Effector memory CD8-positive, alpha-beta T cell (primary cell): ENCODE results near the gene ZNF618.

Experiments used
- ATAC-seq: fragments of 150-1000 bp; cut with Tn5 transposase; replicated peaks from 2 replicates; pipeline ENCODE4 v1.10.0; 2021; ENCODE audit warnings: mild to moderate bottlenecking, moderate library complexity
- DNase-seq, 3 experiments: peaks; one replicate each; pipeline ENCODE4 v3.0.0; 2021
- H3K27ac Mint-ChIP-seq, 2 donors: one replicate each; pipeline ENCODE4 v1.8.0; 2022; ENCODE audit warnings: mild to moderate bottlenecking in 2 of 2, mixed read lengths in 2 of 2, moderate library complexity in 2 of 2
- H3K27me3 Mint-ChIP-seq, 2 donors: one replicate each; pipeline ENCODE4 v1.8.0; 2022; ENCODE audit warnings: mixed read lengths in 2 of 2
- H3K36me3 Mint-ChIP-seq: one replicate; pipeline ENCODE4 v1.8.0; 2022; ENCODE audit warnings: mild to moderate bottlenecking, moderate library complexity, mixed read lengths; ENCODE audit not compliant: insufficient read depth
- H3K4me1 Mint-ChIP-seq, 2 donors: one replicate each; pipeline ENCODE4 v1.8.0; 2022; ENCODE audit warnings: low read depth in 2 of 2, mixed read lengths in 2 of 2
- H3K4me3 Mint-ChIP-seq, 2 donors: one replicate each; pipeline ENCODE4 v1.8.0; 2022; ENCODE audit warnings: mild to moderate bottlenecking in 2 of 2, mixed read lengths in 2 of 2, moderate library complexity in 2 of 2
- H3K9me3 Mint-ChIP-seq, 2 donors: one replicate each; pipeline ENCODE4 v1.8.0; 2022; ENCODE audit warnings: mixed read lengths in 2 of 2

Gene ZNF618

GRCh38 chr9:114021578-114021977, 145.5 kb downstream of the ZNF618 start:
- DNase-seq (no peak), ATAC-seq (no peak)
- Mint-ChIP-seq H3K9me3 (peaks cover 6 to 22% of the 10 kb centered on the region in 2 donors), H3K27me3 (peaks cover 8 to 15% of the 10 kb centered on the region in 2 donors), H3K4me1 (peaks cover 0 to 2% of the 10 kb centered on the region in 2 donors), H3K4me3 (no peak overlapping the region), H3K27ac (no peak overlapping the region), H3K36me3 (no peaks in the 10 kb centered on the region)

GRCh38 chr9:114023961-114024360, 147.9 kb downstream of the ZNF618 start:
- Mint-ChIP-seq H3K4me3 (no peak overlapping the region), H3K27ac (no peak overlapping the region), H3K27me3 (peaks cover 8 to 15% of the 10 kb centered on the region in 2 donors), H3K36me3 (no peaks in the 10 kb centered on the region), H3K4me1 (no peaks in the 10 kb centered on the region), H3K9me3 (peaks cover 6 to 22% of the 10 kb centered on the region in 2 donors)
- no peak for DNase-seq
- no peak for ATAC-seq

GRCh38 chr9:114025196-114025753, 149.2 kb downstream of the ZNF618 start:
- peaks cover 6 to 22% of the 10 kb centered on the region in 2 donors for H3K9me3 Mint-ChIP-seq
- peaks cover 8 to 15% of the 10 kb centered on the region in 2 donors for H3K27me3 Mint-ChIP-seq
- H3K4me3 Mint-ChIP-seq: no peak overlapping the region
- no peak for DNase-seq
- H3K4me1 Mint-ChIP-seq: no peaks in the 10 kb centered on the region
- ATAC-seq: no peak
- no peak overlapping the region for H3K27ac Mint-ChIP-seq
- H3K36me3 Mint-ChIP-seq: no peaks in the 10 kb centered on the region

GRCh38 chr9:114025760-114026159, 149.7 kb downstream of the ZNF618 start:
- H3K27me3 Mint-ChIP-seq: peaks cover 8 to 15% of the 10 kb centered on the region in 2 donors
- DNase-seq (no peak), ATAC-seq (no peak)
- no peaks in the 10 kb centered on the region for H3K4me1 Mint-ChIP-seq
- peaks cover 6 to 22% of the 10 kb centered on the region in 2 donors for H3K9me3 Mint-ChIP-seq
- no peak overlapping the region for H3K4me3 Mint-ChIP-seq
- no peak overlapping the region for H3K27ac Mint-ChIP-seq
- H3K36me3 Mint-ChIP-seq: no peaks in the 10 kb centered on the region

- no peaks in the 10 kb centered on the region for H3K4me1 Mint-ChIP-seq
- peaks cover 6 to 22% of the 10 kb centered on the region in 2 donors for H3K9me3 Mint-ChIP-seq
- ATAC-seq (no peak), DNase-seq (no peak)
- no peak overlapping the region for H3K27ac Mint-ChIP-seq
- no peak overlapping the region for H3K4me3 Mint-ChIP-seq
- no peaks in the 10 kb centered on the region for H3K36me3 Mint-ChIP-seq
- H3K27me3 Mint-ChIP-seq: peaks cover 8 to 15% of the 10 kb centered on the region in 2 donors
Measured at GRCh38 chr9:114026335-114026734, 150.2 kb downstream of the ZNF618 start.

GRCh38 chr9:114027159-114027862, 151.2 kb downstream of the ZNF618 start:
- no peaks in the 10 kb centered on the region for H3K36me3 Mint-ChIP-seq
- no peak for ATAC-seq
- no peak for DNase-seq
- no peaks in the 10 kb centered on the region for H3K4me1 Mint-ChIP-seq
- H3K27ac Mint-ChIP-seq: no peak overlapping the region
- no peak overlapping the region for H3K4me3 Mint-ChIP-seq
- peaks cover 6 to 22% of the 10 kb centered on the region in 2 donors for H3K9me3 Mint-ChIP-seq
- peaks cover 8 to 15% of the 10 kb centered on the region in 2 donors for H3K27me3 Mint-ChIP-seq

- ATAC-seq (no peak), DNase-seq (no peak)
- peaks cover 6 to 17% of the 10 kb centered on the region in 2 donors for H3K9me3 Mint-ChIP-seq
- no peak overlapping the region for H3K4me3 Mint-ChIP-seq
- H3K4me1 Mint-ChIP-seq: no peaks in the 10 kb centered on the region
- H3K27ac Mint-ChIP-seq: no peak overlapping the region
- H3K27me3 Mint-ChIP-seq: peaks cover 8 to 15% of the 10 kb centered on the region in 2 donors
- H3K36me3 Mint-ChIP-seq: no peaks in the 10 kb centered on the region
Measured at GRCh38 chr9:114027863-114028465, 151.9 kb downstream of the ZNF618 start.

- Mint-ChIP-seq H3K9me3 (peaks cover 6 to 12% of the 10 kb centered on the region in 2 donors), H3K27ac (no peak overlapping the region), H3K27me3 (peaks cover 8 to 15% of the 10 kb centered on the region in 2 donors), H3K36me3 (no peaks in the 10 kb centered on the region), H3K4me3 (no peak overlapping the region), H3K4me1 (no peaks in the 10 kb centered on the region)
- DNase-seq (no peak), ATAC-seq (no peak)
Measured at GRCh38 chr9:114028646-114029045, 152.5 kb downstream of the ZNF618 start.

GRCh38 chr9:114029311-114030170, 153.4 kb downstream of the ZNF618 start:
- Mint-ChIP-seq H3K4me1 (no peaks in the 10 kb centered on the region), H3K27me3 (peaks cover 8 to 15% of the 10 kb centered on the region in 2 donors), H3K4me3 (no peak overlapping the region), H3K27ac (no peak overlapping the region), H3K36me3 (no peaks in the 10 kb centered on the region), H3K9me3 (peaks cover 3 to 5% of the 10 kb centered on the region in 2 donors)
- ATAC-seq (no peak), DNase-seq (no peak)

- Mint-ChIP-seq H3K4me1 (no peaks in the 10 kb centered on the region), H3K27me3 (peaks cover 8 to 10% of the 10 kb centered on the region in 2 donors), H3K36me3 (no peaks in the 10 kb centered on the region), H3K4me3 (no peak overlapping the region), H3K9me3 (peaks cover 0 to under 1% of the 10 kb centered on the region in 2 donors), H3K27ac (no peak overlapping the region)
- DNase-seq (no peak), ATAC-seq (no peak)
Measured at GRCh38 chr9:114030364-114030763, 154.3 kb downstream of the ZNF618 start.

- Mint-ChIP-seq H3K4me3 (no peak overlapping the region), H3K36me3 (no peaks in the 10 kb centered on the region), H3K4me1 (no peaks in the 10 kb centered on the region), H3K27ac (no peak overlapping the region), H3K27me3 (peaks cover 2% of the 10 kb centered on the region in 2 donors), H3K9me3 (no peaks in the 10 kb centered on the region)
- ATAC-seq (no peak), DNase-seq (no peak)
Measured at GRCh38 chr9:114031037-114031630, 155.0 kb downstream of the ZNF618 start.

GRCh38 chr9:114031948-114032840, 156.1 kb downstream of the ZNF618 start:
- DNase-seq: no peak
- H3K4me3 Mint-ChIP-seq: no peak overlapping the region
- no peak overlapping the region for H3K27ac Mint-ChIP-seq
- H3K36me3 Mint-ChIP-seq: no peaks in the 10 kb centered on the region
- H3K27me3 Mint-ChIP-seq: no peaks in the 10 kb centered on the region
- no peak for ATAC-seq
- H3K9me3 Mint-ChIP-seq: no peaks in the 10 kb centered on the region
- H3K4me1 Mint-ChIP-seq: no peaks in the 10 kb centered on the region
